A549 treated with CpdA at 1 μM for 4 hours (cell line): ENCODE measurements around the gene RIPPLY2. TPM values are rescaled to one million over a fixed set of nuclear protein-coding genes. Genes with fewer than 3 reads are reported as not detected.

Experiments used
- total RNA-seq: library from RNA; stranded (reverse); fragments of 200-300 nt; extraction: Qiagen RNA extraction; gene quantifications from 5 replicates; pipeline ENCODE4 v1.2.3, GENCODE V29; 2022; ENCODE audit warnings: low read depth

Gene RIPPLY2, protein sequence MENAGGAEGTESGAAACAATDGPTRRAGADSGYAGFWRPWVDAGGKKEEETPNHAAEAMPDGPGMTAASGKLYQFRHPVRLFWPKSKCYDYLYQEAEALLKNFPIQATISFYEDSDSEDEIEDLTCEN
- 0.34 to 1.5 TPM (median 0.37 TPM) in 5 replicates for total RNA-seq

DNA sequence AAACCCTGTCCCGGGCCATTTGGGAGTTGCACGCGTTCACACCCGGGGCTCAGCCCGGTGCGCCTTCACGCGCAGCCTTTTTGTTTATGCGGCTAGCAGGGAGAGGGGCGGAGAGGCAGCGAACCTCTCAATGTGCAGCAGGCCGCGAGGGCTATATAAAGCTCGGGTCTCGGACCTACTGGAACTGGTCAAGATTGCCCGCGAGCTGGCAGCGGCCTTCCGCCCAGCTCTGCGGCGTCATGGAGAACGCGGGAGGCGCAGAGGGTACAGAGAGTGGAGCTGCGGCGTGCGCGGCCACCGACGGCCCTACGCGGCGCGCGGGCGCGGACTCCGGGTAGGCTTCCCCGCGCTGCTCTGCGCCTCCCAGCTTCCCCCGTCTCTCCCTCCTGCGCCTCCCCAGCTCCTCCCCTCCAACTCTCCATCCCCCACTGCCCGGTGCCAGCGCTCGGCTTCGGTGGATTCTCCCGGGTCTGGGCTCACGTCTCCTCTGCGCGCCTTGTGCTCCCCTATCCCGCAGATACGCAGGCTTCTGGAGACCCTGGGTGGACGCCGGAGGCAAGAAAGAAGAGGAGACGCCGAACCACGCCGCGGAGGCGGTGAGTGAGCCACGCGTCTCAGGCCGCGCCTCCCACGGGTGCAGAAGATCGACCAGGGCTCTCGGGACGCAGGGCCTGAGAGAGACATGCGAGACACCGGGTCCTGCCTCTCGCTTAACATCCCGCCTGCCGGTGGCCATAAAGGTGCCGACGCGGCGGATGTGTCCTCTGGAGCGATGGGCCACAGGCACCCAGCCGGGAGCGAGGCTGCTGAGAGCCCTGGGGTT is at the start of gene RIPPLY2:
Gene RIPPLY2 (plus strand): TSS at position 183 of the 823 bp plus-strand sequence. CDS start 57 bp downstream, at position 240.

DNA sequence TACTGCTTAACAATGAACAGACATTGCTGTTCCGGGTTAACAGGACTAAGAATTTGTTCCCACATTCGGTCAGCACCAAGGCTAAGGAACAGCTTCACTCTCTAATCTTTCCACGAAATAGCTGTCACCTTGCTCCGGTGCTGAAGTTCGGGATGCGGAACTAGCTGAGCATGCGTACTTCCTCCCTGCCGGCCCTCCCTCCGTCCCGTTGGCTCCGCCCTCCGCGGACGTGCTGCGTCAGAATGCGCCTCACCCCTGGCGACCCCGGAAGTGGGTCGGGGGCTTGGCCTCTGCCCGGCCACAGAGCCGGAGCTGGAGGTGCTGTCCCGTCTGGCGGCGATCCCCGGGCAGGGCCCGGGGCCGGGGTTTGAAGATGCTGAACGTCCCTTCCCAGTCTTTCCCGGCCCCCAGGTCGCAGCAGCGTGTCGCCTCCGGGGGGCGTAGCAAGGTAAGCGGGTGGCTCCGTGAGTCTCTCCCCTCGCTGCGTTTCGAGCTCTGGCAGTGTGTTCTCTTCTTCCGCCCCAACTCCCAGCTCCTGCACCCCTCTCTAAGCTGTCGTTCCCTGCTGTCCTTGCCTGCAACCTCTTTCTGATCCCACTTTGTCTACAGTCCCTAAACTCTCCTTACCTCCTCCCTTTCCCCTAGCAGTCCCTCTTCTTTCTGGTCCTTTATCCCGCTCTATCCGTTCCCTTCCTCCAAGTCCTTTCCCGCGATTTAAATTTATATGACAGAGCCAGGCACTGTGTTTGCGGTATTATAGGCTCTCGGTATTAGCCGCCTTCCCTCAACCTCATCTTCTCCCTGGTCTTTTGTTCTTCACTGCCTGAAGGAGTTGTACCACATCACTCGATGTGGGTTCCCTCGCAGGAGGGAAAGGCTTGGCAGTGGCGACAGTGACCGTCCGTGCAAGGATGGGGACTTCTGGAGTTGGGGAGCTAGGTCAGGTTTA is 6.5 kb downstream of the RIPPLY2 start, which contains the start of gene CYB5R4:
Gene CYB5R4 (plus strand): TSS at position 280 of the 949 bp plus-strand sequence. CDS start 94 bp downstream, at position 374.

Other genes with a start within 250 kb of the RIPPLY2 start
- gene SNAP91, start 144.3 kb upstream of the RIPPLY2 start, total RNA-seq: 0.08 to 0.96 TPM (median 0.21 TPM) in 5 replicates
- gene CYB5R4, start 6.3 kb downstream of the RIPPLY2 start, total RNA-seq: 21.3 to 23.8 TPM (median 23.4 TPM) in 5 replicates
- 1.1 to 1.5 TPM (median 1.2 TPM) in 5 replicates for gene MRAP2, start 180.4 kb downstream of the RIPPLY2 start, total RNA-seq